ENCODE results near the gene NOD2. TPM values are rescaled to one million over a fixed set of nuclear protein-coding genes. Genes with fewer than 3 reads are reported as not detected.

Gene NOD2
- total RNA-seq, 4 donors from 2014 or later, result 10.5 to 28.1 (median 21.6) TPM

DNA sequence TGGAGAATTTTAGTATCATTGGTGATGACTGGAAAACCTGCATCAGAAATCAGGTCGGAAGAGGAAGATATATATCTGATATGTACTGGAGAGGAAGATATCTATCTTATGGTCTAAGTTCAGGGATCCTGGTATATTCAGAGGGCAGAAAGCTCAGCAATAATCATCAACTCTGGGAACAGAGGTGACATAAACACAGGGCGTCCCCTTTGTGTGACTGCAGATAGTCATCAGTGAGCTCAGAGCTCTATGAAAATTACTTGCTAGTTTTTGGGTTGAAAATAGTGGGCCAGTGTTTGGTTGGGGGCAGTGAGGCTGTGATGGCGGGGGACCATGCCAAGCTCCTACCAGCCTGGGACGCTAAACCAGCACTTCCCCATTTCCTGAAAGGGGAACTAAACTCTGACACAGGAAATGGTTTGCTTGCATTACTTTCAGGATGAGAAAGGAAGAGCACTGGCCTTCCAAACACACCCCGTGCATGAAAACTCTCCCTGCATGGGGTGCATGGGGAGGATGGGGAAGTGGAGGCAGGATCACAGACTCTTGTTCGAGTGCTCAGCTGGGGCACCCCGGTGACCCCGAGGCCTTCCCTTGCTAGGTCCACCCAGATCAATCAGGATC, 15.8 kb downstream of the NOD2 start:
- peaks cover 0 to 29% (median 0%) of the 10 kb centered on the region in 3 donors for H3K36me3 ChIP-seq
- WGBS, 2 donors, result 64 to 88% methylated on average over 8 of the region's 8 CpGs
- no peak for TF ChIP-seq POLR2A (IDR thresholded peaks at IDR 0.05)
- TF ChIP-seq, protein P1, sequence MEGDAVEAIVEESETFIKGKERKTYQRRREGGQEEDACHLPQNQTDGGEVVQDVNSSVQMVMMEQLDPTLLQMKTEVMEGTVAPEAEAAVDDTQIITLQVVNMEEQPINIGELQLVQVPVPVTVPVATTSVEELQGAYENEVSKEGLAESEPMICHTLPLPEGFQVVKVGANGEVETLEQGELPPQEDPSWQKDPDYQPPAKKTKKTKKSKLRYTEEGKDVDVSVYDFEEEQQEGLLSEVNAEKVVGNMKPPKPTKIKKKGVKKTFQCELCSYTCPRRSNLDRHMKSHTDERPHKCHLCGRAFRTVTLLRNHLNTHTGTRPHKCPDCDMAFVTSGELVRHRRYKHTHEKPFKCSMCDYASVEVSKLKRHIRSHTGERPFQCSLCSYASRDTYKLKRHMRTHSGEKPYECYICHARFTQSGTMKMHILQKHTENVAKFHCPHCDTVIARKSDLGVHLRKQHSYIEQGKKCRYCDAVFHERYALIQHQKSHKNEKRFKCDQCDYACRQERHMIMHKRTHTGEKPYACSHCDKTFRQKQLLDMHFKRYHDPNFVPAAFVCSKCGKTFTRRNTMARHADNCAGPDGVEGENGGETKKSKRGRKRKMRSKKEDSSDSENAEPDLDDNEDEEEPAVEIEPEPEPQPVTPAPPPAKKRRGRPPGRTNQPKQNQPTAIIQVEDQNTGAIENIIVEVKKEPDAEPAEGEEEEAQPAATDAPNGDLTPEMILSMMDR (IDR thresholded peaks at IDR 0.05), result no peak
- H3K4me3 ChIP-seq, result no peak overlapping the region
- peaks cover 0 to 7% (median 5%) of the 10 kb centered on the region in 3 donors for H3K9me3 ChIP-seq
- intact Hi-C loops (cut with DNase I), result no loop called here
- H3K27ac ChIP-seq, result peak overlapping the region; percentile 38 to 84 (median 70)
- peaks cover 0 to 64% (median 20%) of the 10 kb centered on the region in 3 donors for H3K4me1 ChIP-seq
- H3K27me3 ChIP-seq, result no peaks in the 10 kb centered on the region
- DNase-seq, result no peak

DNA sequence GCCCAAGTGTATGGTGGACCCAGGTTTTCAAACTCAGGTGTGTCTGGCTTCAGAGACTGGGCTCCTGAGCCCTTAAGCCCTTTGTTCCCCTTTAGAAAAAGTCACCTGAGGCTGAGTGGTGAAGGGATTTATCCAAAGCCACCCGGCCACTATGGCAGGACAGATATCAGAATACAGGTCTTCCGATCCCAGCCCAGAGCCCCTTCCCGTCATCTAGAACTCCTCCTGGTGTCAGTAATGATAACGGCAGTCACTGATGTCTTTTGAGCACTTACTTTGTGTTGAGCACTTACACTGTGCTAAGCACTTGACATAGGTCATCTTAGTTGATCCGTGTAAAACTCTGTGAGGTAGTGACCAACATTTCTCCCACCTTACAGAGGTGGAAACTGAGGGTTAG, 16.6 kb downstream of the NOD2 start:
- Histone ChIP-seq H3K36me3 (peaks cover 0 to 29% (median 0%) of the 10 kb centered on the region in 3 donors), H3K4me3 (no peak overlapping the region), H3K27ac (no peak overlapping the region), H3K27me3 (no peaks in the 10 kb centered on the region), H3K9me3 (no peaks in the 10 kb centered on the region), H3K4me1 (peaks cover 0 to 64% (median 20%) of the 10 kb centered on the region in 3 donors)
- no peak for TF ChIP-seq POLR2A (IDR thresholded peaks at IDR 0.05)
- TF ChIP-seq, protein P1 (IDR thresholded peaks at IDR 0.05), result no peak
- intact Hi-C loops (cut with DNase I), result no loop called here
- WGBS, 2 donors, result 87 to 95% methylated on average over 5 of the region's 5 CpGs
- no peak for DNase-seq

DNA sequence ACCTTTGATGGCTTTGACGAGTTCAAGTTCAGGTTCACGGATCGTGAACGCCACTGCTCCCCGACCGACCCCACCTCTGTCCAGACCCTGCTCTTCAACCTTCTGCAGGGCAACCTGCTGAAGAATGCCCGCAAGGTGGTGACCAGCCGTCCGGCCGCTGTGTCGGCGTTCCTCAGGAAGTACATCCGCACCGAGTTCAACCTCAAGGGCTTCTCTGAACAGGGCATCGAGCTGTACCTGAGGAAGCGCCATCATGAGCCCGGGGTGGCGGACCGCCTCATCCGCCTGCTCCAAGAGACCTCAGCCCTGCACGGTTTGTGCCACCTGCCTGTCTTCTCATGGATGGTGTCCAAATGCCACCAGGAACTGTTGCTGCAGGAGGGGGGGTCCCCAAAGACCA, 17.6 kb downstream of the NOD2 start:
- Histone ChIP-seq H3K4me3 (no peak overlapping the region), H3K4me1 (peaks cover 0 to 63% (median 18%) of the 10 kb centered on the region in 3 donors), H3K27me3 (no peaks in the 10 kb centered on the region), H3K27ac (no peak overlapping the region), H3K36me3 (peaks cover 0 to 29% (median 0%) of the 10 kb centered on the region in 3 donors), H3K9me3 (no peaks in the 10 kb centered on the region)
- no peak for DNase-seq
- TF ChIP-seq POLR2A (IDR thresholded peaks at IDR 0.05), result no peak
- TF ChIP-seq, protein P1 (IDR thresholded peaks at IDR 0.05), result no peak
- intact Hi-C loops (cut with DNase I), result no loop called here
- 97% methylated on average over 20 of the region's 21 CpGs; no CpG with 5 or more reads in 1 of the 2 donors for WGBS, 2 donors

DNA sequence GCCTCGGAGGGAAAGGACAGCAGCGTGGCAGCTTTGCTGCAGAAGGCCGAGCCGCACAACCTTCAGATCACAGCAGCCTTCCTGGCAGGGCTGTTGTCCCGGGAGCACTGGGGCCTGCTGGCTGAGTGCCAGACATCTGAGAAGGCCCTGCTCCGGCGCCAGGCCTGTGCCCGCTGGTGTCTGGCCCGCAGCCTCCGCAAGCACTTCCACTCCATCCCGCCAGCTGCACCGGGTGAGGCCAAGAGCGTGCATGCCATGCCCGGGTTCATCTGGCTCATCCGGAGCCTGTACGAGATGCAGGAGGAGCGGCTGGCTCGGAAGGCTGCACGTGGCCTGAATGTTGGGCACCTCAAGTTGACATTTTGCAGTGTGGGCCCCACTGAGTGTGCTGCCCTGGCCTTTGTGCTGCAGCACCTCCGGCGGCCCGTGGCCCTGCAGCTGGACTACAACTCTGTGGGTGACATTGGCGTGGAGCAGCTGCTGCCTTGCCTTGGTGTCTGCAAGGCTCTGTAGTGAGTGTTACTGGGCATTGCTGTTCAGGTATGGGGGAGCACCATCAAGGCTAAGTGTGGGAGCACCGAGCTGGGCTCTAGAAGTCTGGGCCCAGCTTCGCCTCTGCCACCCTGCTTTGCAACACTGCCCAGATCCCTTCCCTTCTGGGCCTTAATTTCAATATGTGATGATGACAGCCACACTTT, 18.6 kb downstream of the NOD2 start:
- 92 to 100% methylated on average over 2 to 13 of the region's 25 CpGs for WGBS, 2 donors
- Histone ChIP-seq H3K9me3 (no peaks in the 10 kb centered on the region), H3K27me3 (no peaks in the 10 kb centered on the region), H3K4me1 (peaks cover 0 to 58% (median 16%) of the 10 kb centered on the region in 3 donors), H3K4me3 (no peak overlapping the region), H3K36me3 (peaks cover 0 to 29% (median 0%) of the 10 kb centered on the region in 3 donors), H3K27ac (no peak overlapping the region)
- no peak for TF ChIP-seq POLR2A (IDR thresholded peaks at IDR 0.05)
- TF ChIP-seq, protein P1 (IDR thresholded peaks at IDR 0.05), result no peak
- intact Hi-C loops (cut with DNase I), result no loop called here
- no peak for DNase-seq

DNA sequence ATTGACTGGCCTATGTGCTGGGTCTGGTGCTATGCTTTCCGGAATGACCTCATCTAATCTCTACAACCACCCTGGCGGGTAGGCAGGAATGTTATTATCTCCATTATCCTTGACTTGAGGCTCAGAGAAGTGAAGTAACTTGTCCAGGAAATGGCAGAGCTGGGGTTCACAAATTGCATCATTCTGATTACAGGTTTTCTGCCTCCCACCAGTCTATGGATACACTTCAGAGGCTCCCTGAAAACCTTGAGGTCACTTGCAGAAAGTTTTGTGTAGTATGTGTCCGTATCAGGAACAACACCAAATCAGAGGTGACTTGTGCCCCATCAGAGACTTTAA, 19.1 kb downstream of the NOD2 start:
- H3K27me3 ChIP-seq, result no peaks in the 10 kb centered on the region
- H3K9me3 ChIP-seq, result no peaks in the 10 kb centered on the region
- peaks cover 0 to 53% (median 16%) of the 10 kb centered on the region in 3 donors for H3K4me1 ChIP-seq
- no peak overlapping the region for H3K4me3 ChIP-seq
- TF ChIP-seq POLR2A (IDR thresholded peaks at IDR 0.05), result no peak
- TF ChIP-seq, protein P1 (IDR thresholded peaks at IDR 0.05), result no peak
- WGBS, 2 donors, result 87 to 93% methylated on average over 2 to 3 of the region's 3 CpGs
- intact Hi-C loops (cut with DNase I), result no loop called here
- DNase-seq, result no peak
- peaks cover 0 to 29% (median 0%) of the 10 kb centered on the region in 3 donors for H3K36me3 ChIP-seq
- H3K27ac ChIP-seq, result no peak overlapping the region
